WTC11 (cell line): Measurements from ENCODE around the gene GPR83. TPM values are rescaled to one million over a fixed set of nuclear protein-coding genes. Genes with fewer than 3 reads are reported as not detected.

Experiments used
- ATAC-seq: fragments of 200-7000 bp; cut with Tn5 transposase; 2 replicates; pipeline ENCODE4 v1.10.0; 2021; ENCODE audit warnings: mild to moderate bottlenecking, moderate library complexity
- CTCF ChIA-PET: fragments of 300-600 bp; sonication (Branson Sonifier 250); formaldehyde crosslinking; loops from one replicate; lab custom pipeline; 2021; ENCODE audit warnings: antibody characterized with exemption; lab: Charles Lee
- POLR2A ChIA-PET: fragments of 350-600 bp; sonication (Branson Sonifier 250); formaldehyde crosslinking; loops from one replicate; lab custom pipeline; 2021; ENCODE audit warnings: antibody characterized with exemption; lab: Charles Lee
- DNase-seq: peaks from one replicate; pipeline ENCODE4 v3.0.0; 2021; ENCODE audit warnings: low spot score
- H3K27ac Mint-ChIP-seq: 2 replicates; pipeline ENCODE4 v1.8.0; 2021; ENCODE audit warnings: mixed read lengths
- H3K27me3 Mint-ChIP-seq: 2 replicates; pipeline ENCODE4 v1.8.0; 2021; ENCODE audit warnings: low read depth, mild to moderate bottlenecking, moderate library complexity, mixed read lengths
- H3K36me3 Mint-ChIP-seq: 2 replicates; pipeline ENCODE4 v1.8.0; 2021; ENCODE audit warnings: mixed read lengths
- H3K4me1 Mint-ChIP-seq: 2 replicates; pipeline ENCODE4 v1.8.0; 2022; ENCODE audit warnings: mixed read lengths
- H3K4me3 Mint-ChIP-seq: 2 replicates; pipeline ENCODE4 v1.8.0; 2021; ENCODE audit warnings: mild to moderate bottlenecking, moderate library complexity, mixed read lengths
- H3K9me3 Mint-ChIP-seq: 2 replicates; pipeline ENCODE4 v1.8.0; 2021; ENCODE audit warnings: mixed read lengths
- AFF4 ChIP-seq: sonication (generic); formaldehyde crosslinking; IDR thresholded peaks from 2 replicates; pipeline ENCODE4 v1.8.1; 2023; ENCODE audit warnings: mild to moderate bottlenecking, missing genetic modification reagents, borderline replicate concordance
- ARID4B ChIP-seq: sonication (generic); formaldehyde crosslinking; IDR thresholded peaks from 2 replicates; pipeline ENCODE4 v1.8.0; 2023; ENCODE audit warnings: missing genetic modification reagents, mild to moderate bottlenecking, borderline replicate concordance
- ATF1 ChIP-seq: sonication (generic); formaldehyde crosslinking; IDR thresholded peaks from 2 replicates; pipeline ENCODE4 v1.8.1; 2023; ENCODE audit warnings: mild to moderate bottlenecking, moderate library complexity, missing genetic modification reagents
- ATF2 ChIP-seq: sonication (generic); formaldehyde crosslinking; IDR thresholded peaks from 2 replicates; pipeline ENCODE4 v1.8.1; 2022; ENCODE audit warnings: low read depth, missing genetic modification reagents, borderline replicate concordance
- EMX1 ChIP-seq: fragments of 250-450 bp; sonication (Bioruptor Pico); IDR thresholded peaks from 2 replicates; pipeline ENCODE4 v1.8.0; 2021; ENCODE audit warnings: mild to moderate bottlenecking
- HMGXB4 ChIP-seq: sonication (generic); formaldehyde crosslinking; IDR thresholded peaks from 2 replicates; pipeline ENCODE4 v1.8.1; 2023; ENCODE audit warnings: mild to moderate bottlenecking, moderate library complexity, missing genetic modification reagents
- NR3C1 ChIP-seq: sonication (generic); formaldehyde crosslinking; conservative IDR thresholded peaks from 2 replicates; pipeline ENCODE4 v1.8.1; 2023; ENCODE audit warnings: low read depth, mild to moderate bottlenecking, missing genetic modification reagents
- SMAD3 ChIP-seq: sonication (generic); formaldehyde crosslinking; IDR thresholded peaks from 2 replicates; pipeline ENCODE4 v1.8.0; 2022; ENCODE audit warnings: missing genetic modification reagents, mild to moderate bottlenecking, borderline replicate concordance
- STAT6 ChIP-seq: sonication (generic); formaldehyde crosslinking; conservative IDR thresholded peaks from 2 replicates; pipeline ENCODE4 v1.8.1; 2023; ENCODE audit warnings: mild to moderate bottlenecking, low read depth, missing genetic modification reagents, moderate library complexity
- ZBTB43 ChIP-seq: sonication (generic); formaldehyde crosslinking; IDR thresholded peaks from 2 replicates; pipeline ENCODE4 v1.8.1; 2023; ENCODE audit warnings: mild to moderate bottlenecking, missing genetic modification reagents
- ZNF425 ChIP-seq: fragments of 250-450 bp; sonication (Bioruptor Pico); conservative IDR thresholded peaks from 2 replicates; pipeline ENCODE4 v1.9.0; 2021; ENCODE audit warnings: mild to moderate bottlenecking
- ZNF512 ChIP-seq: sonication (generic); formaldehyde crosslinking; IDR thresholded peaks from 2 replicates; pipeline ENCODE4 v1.8.1; 2022; ENCODE audit warnings: missing genetic modification reagents, borderline replicate concordance
- ZSCAN18 ChIP-seq: fragments of 250-450 bp; sonication (Bioruptor Pico); IDR thresholded peaks from 2 replicates; pipeline ENCODE4 v2.1.2; 2022; ENCODE audit warnings: mild to moderate bottlenecking, moderate library complexity
- total RNA-seq: library from RNA; stranded (reverse); gene quantifications from 3 replicates; pipeline ENCODE4 v1.2.3, GENCODE V29; 2021

Gene GPR83
- total RNA-seq, 1 experiment from 2014 or later: 0.42 TPM

GRCh38 chr11:94338651-94339050, 62.6 kb downstream of the GPR83 start (continued):
- TF ChIP-seq ZNF512 (CRISPR knock-in tag): no peak
- no peak for TF ChIP-seq EMX1 (CRISPR knock-in tag)
- TF ChIP-seq SMAD3 (CRISPR knock-in tag): no peak

GRCh38 chr11:94336033-94336432, 65.2 kb downstream of the GPR83 start:
- no peak overlapping the region for H3K27ac Mint-ChIP-seq
- H3K27me3 Mint-ChIP-seq: no peaks in the 10 kb centered on the region; the same call in 1 of the 2 replicates
- TF ChIP-seq ATF1 (CRISPR knock-in tag) (no peak), ZNF425 (no peak), AFF4 (no peak), ZSCAN18 (CRISPR knock-in tag) (no peak), STAT6 (no peak), ARID4B (CRISPR knock-in tag) (no peak), HMGXB4 (CRISPR knock-in tag) (no peak), NR3C1 (CRISPR knock-in tag) (no peak), ATF2 (no peak), ZBTB43 (CRISPR knock-in tag) (no peak)
- peaks cover 15% of the 10 kb centered on the region for H3K9me3 Mint-ChIP-seq
- ChIA-PET CTCF (interaction anchor here (1.7 kb wide), 1 partner anchor 25 kb away, joined by 4 read pairs; no protein-coding TSS in a partner anchor), POLR2A (no interaction called here)
- ATAC-seq (no peak), DNase-seq (no peak)
- no peaks in the 10 kb centered on the region for H3K4me1 Mint-ChIP-seq
- 0 out of 2 replicates have a peak, but pooled peaks cover 4% of the 10 kb centered on the region for H3K36me3 Mint-ChIP-seq
- no peak overlapping the region for H3K4me3 Mint-ChIP-seq
